Neural cell (in vitro differentiated cells): ENCODE measurements around the gene UBXN2A. TPM values are rescaled to one million over a fixed set of nuclear protein-coding genes. Genes with fewer than 3 reads are reported as not detected.

Experiments used
- H2AFZ ChIP-seq: fragments of 200-600, 300-800 bp; sonication (generic), shearing (Covaris generic); 2 replicates; pipeline ENCODE4 v1.6.0; 2014; ENCODE audit warnings: low read depth, mild to moderate bottlenecking, antibody characterized with exemption, low read length, moderate library complexity
- H3F3A ChIP-seq: fragments of 200-600 bp; shearing (Covaris generic); 2 replicates; pipeline ENCODE4 v1.6.1; 2016; ENCODE audit warnings: mild to moderate bottlenecking, moderate library complexity, mixed read lengths, antibody characterized with exemption, low read length; ENCODE audit not compliant: insufficient read depth, poor library complexity, severe bottlenecking
- H3K27ac ChIP-seq: fragments of 200-600, 300-800 bp; sonication (generic), shearing (Covaris generic); 2 replicates; pipeline ENCODE4 v1.5.1; 2014; ENCODE audit warnings: mild to moderate bottlenecking, low read length, moderate library complexity
- H3K27me3 ChIP-seq: fragments of 300-800, 200-600 bp; sonication (generic), shearing (Covaris generic); 2 replicates; pipeline ENCODE4 v1.6.0; 2014; ENCODE audit warnings: mild to moderate bottlenecking, low read depth, low read length, moderate library complexity; ENCODE audit not compliant: insufficient read depth
- H3K36me3 ChIP-seq: fragments of 300-800, 200-600 bp; sonication (generic), shearing (Covaris generic); 2 replicates; pipeline ENCODE4 v1.5.1; 2014; ENCODE audit warnings: mild to moderate bottlenecking, antibody characterized with exemption, low read length, moderate library complexity; ENCODE audit not compliant: insufficient read depth
- H3K4me2 ChIP-seq: fragments of 300-800, 200-600 bp; sonication (generic), shearing (Covaris generic); 2 replicates; pipeline ENCODE4 v1.6.0; 2014; ENCODE audit warnings: mild to moderate bottlenecking, low read length
- H3K4me3 ChIP-seq: fragments of 300-800, 200-600 bp; sonication (generic), shearing (Covaris generic); 2 replicates; pipeline ENCODE4 v1.5.1; 2014; ENCODE audit warnings: mild to moderate bottlenecking, low read length, moderate library complexity
- H3K79me2 ChIP-seq: fragments of 200-600 bp; shearing (Covaris generic); replicated peaks from 2 replicates; pipeline ENCODE4 v1.6.0; 2014; ENCODE audit warnings: mild to moderate bottlenecking, low read length, moderate library complexity; ENCODE audit not compliant: insufficient read depth
- H3K9ac ChIP-seq: fragments of 300-800, 200-600 bp; sonication (generic), shearing (Covaris generic); 2 replicates; pipeline ENCODE4 v1.6.1; 2016; ENCODE audit warnings: mild to moderate bottlenecking, low read length, mixed read lengths
- H3K9me2 ChIP-seq: fragments of 200-600 bp; shearing (Covaris generic); 2 replicates; pipeline ENCODE4 v1.6.1; 2016; ENCODE audit warnings: mild to moderate bottlenecking, low read length, mixed read lengths; ENCODE audit not compliant: insufficient read depth
- H3K9me3 ChIP-seq: fragments of 200-600, 300-800 bp; sonication (generic), shearing (Covaris generic); 2 replicates; pipeline ENCODE4 v1.6.1; 2016; ENCODE audit warnings: mild to moderate bottlenecking, mixed run types, low read length, moderate library complexity, mixed read lengths
- H4K20me1 ChIP-seq: fragments of 200-600 bp; shearing (Covaris generic); 2 replicates; pipeline ENCODE4 v1.6.1; 2016; ENCODE audit warnings: mild to moderate bottlenecking, mixed run types; ENCODE audit not compliant: insufficient read depth
- EP300 ChIP-seq: fragments of 450-650 bp; conservative IDR thresholded peaks from 2 replicates; pipeline ENCODE4 v1.6.1; 2014; ENCODE audit warnings: antibody characterized with exemption, mild to moderate bottlenecking, moderate library complexity; ENCODE audit not compliant: poor library complexity, severe bottlenecking
- EZH2 ChIP-seq: fragments of 200-600, 300-800 bp; shearing (Covaris generic), sonication (generic); IDR thresholded peaks from 2 replicates; pipeline ENCODE4 v1.6.1; 2014; ENCODE audit warnings: antibody characterized with exemption, low read length, borderline replicate concordance, mild to moderate bottlenecking; ENCODE audit not compliant: insufficient read depth, poor library complexity, severe bottlenecking
- MXI1 ChIP-seq: fragments of 450-650 bp; conservative IDR thresholded peaks from 2 replicates; pipeline ENCODE4 v1.6.1; 2014; ENCODE audit warnings: antibody characterized with exemption, mild to moderate bottlenecking; ENCODE audit not compliant: poor library complexity, severe bottlenecking
- POLR2AphosphoS5 ChIP-seq: IDR thresholded peaks from 2 replicates; pipeline ENCODE4 v1.6.1; 2012
- RAD21 ChIP-seq: fragments of 450-650 bp; conservative IDR thresholded peaks from 2 replicates; pipeline ENCODE4 v1.6.1; 2014; ENCODE audit warnings: antibody characterized with exemption, mild to moderate bottlenecking, moderate library complexity
- SMC3 ChIP-seq: fragments of 450-650 bp; conservative IDR thresholded peaks from 2 replicates; pipeline ENCODE4 v1.6.1; 2014; ENCODE audit warnings: antibody characterized with exemption, mild to moderate bottlenecking, moderate library complexity; ENCODE audit not compliant: poor library complexity
- TAF1 ChIP-seq: IDR thresholded peaks from 2 replicates; pipeline ENCODE4 v1.6.1; 2012; ENCODE audit warnings: low read depth
- polyA plus RNA-seq: library from polyadenylated mRNA; depleted of rRNA; stranded (reverse); fragments of >200 nt; gene quantifications from 2 replicates; pipeline ENCODE4 v1.2.3, GENCODE V29; 2014
- TF ChIP-seq, protein P1 (sequence below): IDR thresholded peaks from 2 replicates; pipeline ENCODE4 v1.6.1; 2012; ENCODE audit warnings: borderline replicate concordance
- TF ChIP-seq, protein P2 (sequence below): fragments of 450-650 bp; IDR thresholded peaks from 2 replicates; pipeline ENCODE4 v1.5.1; 2014; ENCODE audit warnings: antibody characterized with exemption, mild to moderate bottlenecking, moderate library complexity; ENCODE audit not compliant: poor library complexity, severe bottlenecking

The UBXN2A gene
- polyA plus RNA-seq, 1 donor from 2014 or later = 11.0 TPM

DNA sequence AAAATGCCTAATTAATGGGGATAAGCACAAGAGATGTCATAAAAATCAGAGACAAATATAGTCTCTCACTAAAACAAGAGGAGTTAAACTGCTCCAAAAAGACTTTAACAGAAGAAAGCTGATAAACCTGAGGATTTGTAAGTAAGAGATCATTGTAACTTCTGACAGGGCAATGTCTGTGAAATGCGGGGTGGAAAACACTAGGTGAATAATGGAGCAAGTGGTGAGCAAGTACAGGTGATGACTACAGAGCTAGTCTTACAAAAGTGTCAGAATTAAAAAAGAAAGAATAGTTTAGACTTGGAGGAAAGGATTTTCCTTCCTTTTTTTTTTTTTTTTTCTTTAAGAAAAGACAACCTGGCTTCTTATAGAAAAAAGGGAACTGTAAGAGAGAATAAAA lies 36.0 kb upstream of the UBXN2A start:
- Histone ChIP-seq H3K27ac (no peak overlapping the region), H3K27me3 (no peaks in the 10 kb centered on the region), H3K9me3 (no peaks in the 10 kb centered on the region), H3F3A (no peaks in the 10 kb centered on the region), H3K79me2 (peaks cover 38% of the 10 kb centered on the region), H4K20me1 (no peaks in the 10 kb centered on the region), H2AFZ (no peak overlapping the region), H3K36me3 (no peaks in the 10 kb centered on the region), H3K9me2 (no peaks in the 10 kb centered on the region), H3K9ac (no peak overlapping the region), H3K4me2 (no peak overlapping the region), H3K4me3 (no peak overlapping the region)
- TF ChIP-seq TAF1 = no peak

DNA sequence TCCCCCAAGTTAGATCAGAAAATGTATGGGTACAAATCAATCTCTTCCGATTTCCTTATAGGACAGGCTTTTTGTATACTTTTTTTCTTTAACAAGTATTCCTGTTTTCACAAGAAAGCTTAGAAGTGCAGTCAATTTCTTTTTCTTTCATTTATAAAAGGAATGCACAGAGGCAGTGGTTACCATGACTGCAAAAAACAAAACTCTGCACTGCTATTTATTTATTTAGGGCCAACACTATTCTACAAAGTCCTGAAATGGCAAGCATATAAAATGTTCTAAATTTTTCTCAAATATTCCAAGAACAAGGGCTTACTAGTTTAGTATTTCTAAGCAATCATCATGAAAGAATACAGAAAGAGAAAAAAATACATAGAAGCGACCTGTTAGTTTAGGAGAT lies 35.6 kb upstream of the UBXN2A start:
- TF ChIP-seq EP300 (no peak), POLR2AphosphoS5 (no peak), TAF1 (no peak), RAD21 (no peak), MXI1 (no peak), EZH2 (no peak)
- TF ChIP-seq, protein P1, sequence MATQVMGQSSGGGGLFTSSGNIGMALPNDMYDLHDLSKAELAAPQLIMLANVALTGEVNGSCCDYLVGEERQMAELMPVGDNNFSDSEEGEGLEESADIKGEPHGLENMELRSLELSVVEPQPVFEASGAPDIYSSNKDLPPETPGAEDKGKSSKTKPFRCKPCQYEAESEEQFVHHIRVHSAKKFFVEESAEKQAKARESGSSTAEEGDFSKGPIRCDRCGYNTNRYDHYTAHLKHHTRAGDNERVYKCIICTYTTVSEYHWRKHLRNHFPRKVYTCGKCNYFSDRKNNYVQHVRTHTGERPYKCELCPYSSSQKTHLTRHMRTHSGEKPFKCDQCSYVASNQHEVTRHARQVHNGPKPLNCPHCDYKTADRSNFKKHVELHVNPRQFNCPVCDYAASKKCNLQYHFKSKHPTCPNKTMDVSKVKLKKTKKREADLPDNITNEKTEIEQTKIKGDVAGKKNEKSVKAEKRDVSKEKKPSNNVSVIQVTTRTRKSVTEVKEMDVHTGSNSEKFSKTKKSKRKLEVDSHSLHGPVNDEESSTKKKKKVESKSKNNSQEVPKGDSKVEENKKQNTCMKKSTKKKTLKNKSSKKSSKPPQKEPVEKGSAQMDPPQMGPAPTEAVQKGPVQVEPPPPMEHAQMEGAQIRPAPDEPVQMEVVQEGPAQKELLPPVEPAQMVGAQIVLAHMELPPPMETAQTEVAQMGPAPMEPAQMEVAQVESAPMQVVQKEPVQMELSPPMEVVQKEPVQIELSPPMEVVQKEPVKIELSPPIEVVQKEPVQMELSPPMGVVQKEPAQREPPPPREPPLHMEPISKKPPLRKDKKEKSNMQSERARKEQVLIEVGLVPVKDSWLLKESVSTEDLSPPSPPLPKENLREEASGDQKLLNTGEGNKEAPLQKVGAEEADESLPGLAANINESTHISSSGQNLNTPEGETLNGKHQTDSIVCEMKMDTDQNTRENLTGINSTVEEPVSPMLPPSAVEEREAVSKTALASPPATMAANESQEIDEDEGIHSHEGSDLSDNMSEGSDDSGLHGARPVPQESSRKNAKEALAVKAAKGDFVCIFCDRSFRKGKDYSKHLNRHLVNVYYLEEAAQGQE = no peak
- TF ChIP-seq, protein P2, sequence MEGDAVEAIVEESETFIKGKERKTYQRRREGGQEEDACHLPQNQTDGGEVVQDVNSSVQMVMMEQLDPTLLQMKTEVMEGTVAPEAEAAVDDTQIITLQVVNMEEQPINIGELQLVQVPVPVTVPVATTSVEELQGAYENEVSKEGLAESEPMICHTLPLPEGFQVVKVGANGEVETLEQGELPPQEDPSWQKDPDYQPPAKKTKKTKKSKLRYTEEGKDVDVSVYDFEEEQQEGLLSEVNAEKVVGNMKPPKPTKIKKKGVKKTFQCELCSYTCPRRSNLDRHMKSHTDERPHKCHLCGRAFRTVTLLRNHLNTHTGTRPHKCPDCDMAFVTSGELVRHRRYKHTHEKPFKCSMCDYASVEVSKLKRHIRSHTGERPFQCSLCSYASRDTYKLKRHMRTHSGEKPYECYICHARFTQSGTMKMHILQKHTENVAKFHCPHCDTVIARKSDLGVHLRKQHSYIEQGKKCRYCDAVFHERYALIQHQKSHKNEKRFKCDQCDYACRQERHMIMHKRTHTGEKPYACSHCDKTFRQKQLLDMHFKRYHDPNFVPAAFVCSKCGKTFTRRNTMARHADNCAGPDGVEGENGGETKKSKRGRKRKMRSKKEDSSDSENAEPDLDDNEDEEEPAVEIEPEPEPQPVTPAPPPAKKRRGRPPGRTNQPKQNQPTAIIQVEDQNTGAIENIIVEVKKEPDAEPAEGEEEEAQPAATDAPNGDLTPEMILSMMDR = no peak
- H3K9me2 ChIP-seq = no peaks in the 10 kb centered on the region
- H3K9me3 ChIP-seq = no peaks in the 10 kb centered on the region
- H3K27me3 ChIP-seq = no peaks in the 10 kb centered on the region
- no peak overlapping the region for H3K4me3 ChIP-seq
- no peak overlapping the region for H3K4me2 ChIP-seq
- H4K20me1 ChIP-seq = no peaks in the 10 kb centered on the region
- H3K9ac ChIP-seq = no peak overlapping the region
- no peaks in the 10 kb centered on the region for H3K36me3 ChIP-seq
- H3F3A ChIP-seq = no peaks in the 10 kb centered on the region
- no peak overlapping the region for H3K27ac ChIP-seq
- no peak overlapping the region for H2AFZ ChIP-seq
- H3K79me2 ChIP-seq = peaks cover 34% of the 10 kb centered on the region

DNA sequence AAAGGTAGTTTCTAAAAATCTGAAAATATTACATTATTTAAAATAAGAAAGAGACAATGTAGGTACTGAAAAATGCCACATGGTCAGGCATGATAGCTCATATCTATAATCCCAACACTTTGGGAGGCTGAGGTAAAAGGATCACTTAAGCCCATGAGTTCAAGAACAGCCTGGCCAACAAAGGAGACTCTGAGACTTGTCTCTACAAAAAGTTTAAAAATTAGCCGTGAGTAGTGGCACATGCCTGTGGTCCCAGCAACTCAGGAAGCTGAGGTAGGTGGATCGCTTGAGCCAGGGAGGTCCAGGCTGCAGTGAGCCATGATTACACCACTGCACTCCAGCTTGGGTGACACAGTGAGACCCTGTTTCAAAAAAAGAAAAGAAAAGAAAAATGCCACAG lies 35.1 kb upstream of the UBXN2A start:
- no peak overlapping the region for H3K4me2 ChIP-seq
- H2AFZ ChIP-seq = no peak overlapping the region
- TF ChIP-seq EP300 = no peak
- TF ChIP-seq TAF1 = no peak
- TF ChIP-seq, protein P2 = no peak
- TF ChIP-seq POLR2AphosphoS5 = no peak
- TF ChIP-seq RAD21 = no peak
- TF ChIP-seq EZH2 = no peak
- TF ChIP-seq, protein P1 = no peak
- TF ChIP-seq MXI1 = no peak
- no peak for TF ChIP-seq SMC3
- peaks cover 34% of the 10 kb centered on the region for H3K79me2 ChIP-seq
- no peak overlapping the region for H3K27ac ChIP-seq
- no peaks in the 10 kb centered on the region for H3K9me2 ChIP-seq
- H3F3A ChIP-seq = no peaks in the 10 kb centered on the region
- H3K36me3 ChIP-seq = no peaks in the 10 kb centered on the region
- H3K9ac ChIP-seq = no peak overlapping the region
- H3K9me3 ChIP-seq = no peaks in the 10 kb centered on the region
- H3K4me3 ChIP-seq = no peak overlapping the region
- no peaks in the 10 kb centered on the region for H4K20me1 ChIP-seq
- no peaks in the 10 kb centered on the region for H3K27me3 ChIP-seq
